Prostate gland (tissue), 2 donors: ENCODE results near the gene EXOC3L2.
A peak's percentile ranks its signal among the peaks of the same experiment; 100 is the strongest.

Source experiments
- POLR2AphosphoS5 ChIP-seq: sonication (generic); formaldehyde crosslinking; IDR thresholded peaks from one replicate; pipeline ENCODE4 v1.6.1; 2017; ENCODE audit warnings: antibody characterized with exemption
- TF ChIP-seq, protein P1 (sequence below), 4 experiments: fragments of 200-600 bp in 2 of 4; fragments of 450-650 bp in 2 of 4; sonication (generic) in 2 of 4; IDR thresholded peaks; 1 replicate in 3 of 4; 2 replicates in 1 of 4; pipeline ENCODE4 v1.5.1; 2016 to 2019; ENCODE audit warnings: antibody characterized with exemption in 4 of 4, mild to moderate bottlenecking in 2 of 4, moderate library complexity in 2 of 4

DNA sequence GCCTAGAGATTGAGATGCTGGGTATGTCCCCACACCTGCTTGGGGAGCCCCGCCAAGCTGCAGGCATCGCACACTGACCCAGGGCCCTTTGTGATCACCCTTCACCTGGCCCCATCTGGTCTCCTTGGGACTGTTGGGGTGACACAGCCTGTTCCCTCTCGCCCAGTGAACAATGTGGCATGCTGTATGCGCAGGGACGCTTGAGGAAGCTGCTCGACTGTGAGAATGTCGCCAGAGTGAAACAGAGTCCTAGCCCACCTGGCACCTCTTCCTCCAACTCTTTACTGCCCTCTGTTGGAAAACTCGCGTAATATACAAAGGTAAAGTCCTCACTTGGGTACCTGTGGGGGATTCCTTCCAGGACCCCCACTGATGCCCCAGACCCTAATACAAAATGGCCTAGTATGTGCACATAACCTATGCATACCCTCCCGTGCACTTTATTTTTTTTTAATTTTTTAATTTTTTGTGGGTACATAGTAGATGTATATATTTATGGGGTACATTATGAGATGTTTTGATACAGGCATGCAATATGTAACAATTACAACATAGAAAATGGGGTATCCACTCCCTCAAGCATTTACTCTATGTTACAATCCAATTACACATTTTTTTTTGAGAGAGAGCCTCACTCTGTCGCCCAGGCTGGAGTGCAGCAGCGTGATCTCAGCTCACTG, 57.6 kb downstream of the EXOC3L2 start:
- TF ChIP-seq, protein P1, sequence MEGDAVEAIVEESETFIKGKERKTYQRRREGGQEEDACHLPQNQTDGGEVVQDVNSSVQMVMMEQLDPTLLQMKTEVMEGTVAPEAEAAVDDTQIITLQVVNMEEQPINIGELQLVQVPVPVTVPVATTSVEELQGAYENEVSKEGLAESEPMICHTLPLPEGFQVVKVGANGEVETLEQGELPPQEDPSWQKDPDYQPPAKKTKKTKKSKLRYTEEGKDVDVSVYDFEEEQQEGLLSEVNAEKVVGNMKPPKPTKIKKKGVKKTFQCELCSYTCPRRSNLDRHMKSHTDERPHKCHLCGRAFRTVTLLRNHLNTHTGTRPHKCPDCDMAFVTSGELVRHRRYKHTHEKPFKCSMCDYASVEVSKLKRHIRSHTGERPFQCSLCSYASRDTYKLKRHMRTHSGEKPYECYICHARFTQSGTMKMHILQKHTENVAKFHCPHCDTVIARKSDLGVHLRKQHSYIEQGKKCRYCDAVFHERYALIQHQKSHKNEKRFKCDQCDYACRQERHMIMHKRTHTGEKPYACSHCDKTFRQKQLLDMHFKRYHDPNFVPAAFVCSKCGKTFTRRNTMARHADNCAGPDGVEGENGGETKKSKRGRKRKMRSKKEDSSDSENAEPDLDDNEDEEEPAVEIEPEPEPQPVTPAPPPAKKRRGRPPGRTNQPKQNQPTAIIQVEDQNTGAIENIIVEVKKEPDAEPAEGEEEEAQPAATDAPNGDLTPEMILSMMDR (IDR thresholded peaks at IDR 0.05) = peak in 3 of 4 experiments; percentile 37 to 49 (median 38)
- TF ChIP-seq POLR2AphosphoS5 = no peak
